Bronchial epithelial cell (primary cell): ENCODE data around the gene SIDT1. TPM values are rescaled to one million over a fixed set of nuclear protein-coding genes. Genes with fewer than 3 reads are reported as not detected.

ENCODE experiments used
- DNase-seq: peaks from one replicate; pipeline ENCODE4 v3.0.0-alpha.2; 2010; ENCODE audit warnings: low read depth
- FAIRE-seq: peaks from 2 replicates; lab custom pipeline; 2011; peaks lifted over from hg19 to GRCh38; lab: Jason Lieb, UNC
- H3K27me3 ChIP-seq: 2 replicates; pipeline ENCODE4 v1.5.1; 2011; ENCODE audit warnings: low read length; ENCODE audit not compliant: control insufficient read depth, insufficient read depth
- H3K36me3 ChIP-seq: 2 replicates; pipeline ENCODE4 v1.5.1; 2011; ENCODE audit warnings: low read length; ENCODE audit not compliant: control insufficient read depth, insufficient read depth
- H3K4me3 ChIP-seq: 2 replicates; pipeline ENCODE4 v1.5.1; 2011; ENCODE audit warnings: mild to moderate bottlenecking, low read depth, low read length, control low read depth
- total RNA-seq: library from RNA; depleted of rRNA; stranded (reverse); fragments of >200 nt; gene quantifications from 2 replicates; pipeline ENCODE4 v1.2.1, GENCODE V29; 2014
- TF ChIP-seq, protein P1 (sequence below): IDR thresholded peaks from 2 replicates; pipeline ENCODE4 v1.5.1; 2011; ENCODE audit warnings: mild to moderate bottlenecking, moderate library complexity, low read length, control low read depth, inconsistent platforms; ENCODE audit not compliant: insufficient read depth, severe bottlenecking

SIDT1 gene
- total RNA-seq, 1 donor from 2014 or later, result 0.53 TPM

DNA sequence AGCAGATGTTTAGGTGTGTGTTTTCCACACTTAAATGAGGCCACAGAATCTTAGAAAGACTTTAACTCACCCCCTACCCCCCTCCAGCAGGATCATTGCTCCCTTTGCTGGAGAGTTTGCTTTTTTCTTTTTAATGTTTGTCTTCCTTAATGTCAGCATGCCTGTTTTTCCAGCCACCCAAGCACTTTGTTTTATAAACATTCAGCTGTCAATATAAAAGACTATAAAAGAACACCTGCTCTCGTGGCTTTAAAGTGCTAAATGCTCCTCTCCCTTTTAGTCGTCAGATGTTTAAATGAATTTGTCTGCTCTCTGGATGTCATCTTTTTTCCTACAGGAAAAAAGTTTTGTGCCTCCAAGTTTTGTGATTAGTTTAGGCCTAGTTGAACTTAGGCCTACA is 61.7 kb downstream of the SIDT1 start:
- FAIRE-seq (no peak), DNase-seq (no peak)

DNA sequence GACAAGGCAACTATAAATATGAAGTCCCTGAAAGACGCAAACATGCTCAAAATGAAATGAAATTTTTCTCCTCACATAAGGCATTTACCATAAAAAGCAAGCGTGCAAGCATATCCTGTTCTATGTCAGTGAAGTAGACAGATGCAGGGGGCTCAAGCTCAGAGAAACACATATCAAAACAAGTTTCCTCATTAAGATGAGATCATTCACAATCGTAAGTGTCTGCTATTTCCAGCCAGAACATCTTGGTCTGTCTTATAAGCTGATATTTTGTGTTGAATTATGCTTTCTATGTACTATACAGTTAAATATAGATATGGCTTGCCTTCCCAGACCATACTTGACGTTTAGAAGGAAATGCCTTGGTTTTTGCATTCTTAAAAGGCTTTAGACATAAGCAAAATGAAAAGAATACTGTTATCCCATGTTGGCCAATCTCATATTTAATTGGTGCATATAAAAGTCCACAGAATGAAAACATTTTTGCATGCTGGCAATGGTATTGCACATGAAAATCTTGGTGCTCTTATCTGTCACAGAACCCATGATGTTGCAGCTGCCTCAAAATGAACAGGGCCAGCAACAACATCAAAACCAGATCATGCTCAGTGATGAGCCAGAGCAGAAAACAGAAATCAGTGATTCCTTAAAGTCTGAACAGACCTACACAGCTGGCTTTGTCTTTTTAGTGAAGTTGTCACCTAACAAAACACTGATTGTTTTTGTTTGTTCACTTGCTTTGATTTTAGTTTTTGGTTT is 65.4 kb downstream of the SIDT1 start:
- H3K27me3 ChIP-seq, result no peaks in the 10 kb centered on the region
- H3K4me3 ChIP-seq, result no peak overlapping the region
- no peaks in the 10 kb centered on the region for H3K36me3 ChIP-seq
- no peak for FAIRE-seq
- DNase-seq, result no peak
- TF ChIP-seq, protein P1, sequence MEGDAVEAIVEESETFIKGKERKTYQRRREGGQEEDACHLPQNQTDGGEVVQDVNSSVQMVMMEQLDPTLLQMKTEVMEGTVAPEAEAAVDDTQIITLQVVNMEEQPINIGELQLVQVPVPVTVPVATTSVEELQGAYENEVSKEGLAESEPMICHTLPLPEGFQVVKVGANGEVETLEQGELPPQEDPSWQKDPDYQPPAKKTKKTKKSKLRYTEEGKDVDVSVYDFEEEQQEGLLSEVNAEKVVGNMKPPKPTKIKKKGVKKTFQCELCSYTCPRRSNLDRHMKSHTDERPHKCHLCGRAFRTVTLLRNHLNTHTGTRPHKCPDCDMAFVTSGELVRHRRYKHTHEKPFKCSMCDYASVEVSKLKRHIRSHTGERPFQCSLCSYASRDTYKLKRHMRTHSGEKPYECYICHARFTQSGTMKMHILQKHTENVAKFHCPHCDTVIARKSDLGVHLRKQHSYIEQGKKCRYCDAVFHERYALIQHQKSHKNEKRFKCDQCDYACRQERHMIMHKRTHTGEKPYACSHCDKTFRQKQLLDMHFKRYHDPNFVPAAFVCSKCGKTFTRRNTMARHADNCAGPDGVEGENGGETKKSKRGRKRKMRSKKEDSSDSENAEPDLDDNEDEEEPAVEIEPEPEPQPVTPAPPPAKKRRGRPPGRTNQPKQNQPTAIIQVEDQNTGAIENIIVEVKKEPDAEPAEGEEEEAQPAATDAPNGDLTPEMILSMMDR, result no peak

More for the DNA sequence above, 61.7 kb downstream of the SIDT1 start:
- TF ChIP-seq, protein P1, result no peak
- H3K4me3 ChIP-seq, result no peak overlapping the region
- no peaks in the 10 kb centered on the region for H3K36me3 ChIP-seq
- no peaks in the 10 kb centered on the region for H3K27me3 ChIP-seq

DNA sequence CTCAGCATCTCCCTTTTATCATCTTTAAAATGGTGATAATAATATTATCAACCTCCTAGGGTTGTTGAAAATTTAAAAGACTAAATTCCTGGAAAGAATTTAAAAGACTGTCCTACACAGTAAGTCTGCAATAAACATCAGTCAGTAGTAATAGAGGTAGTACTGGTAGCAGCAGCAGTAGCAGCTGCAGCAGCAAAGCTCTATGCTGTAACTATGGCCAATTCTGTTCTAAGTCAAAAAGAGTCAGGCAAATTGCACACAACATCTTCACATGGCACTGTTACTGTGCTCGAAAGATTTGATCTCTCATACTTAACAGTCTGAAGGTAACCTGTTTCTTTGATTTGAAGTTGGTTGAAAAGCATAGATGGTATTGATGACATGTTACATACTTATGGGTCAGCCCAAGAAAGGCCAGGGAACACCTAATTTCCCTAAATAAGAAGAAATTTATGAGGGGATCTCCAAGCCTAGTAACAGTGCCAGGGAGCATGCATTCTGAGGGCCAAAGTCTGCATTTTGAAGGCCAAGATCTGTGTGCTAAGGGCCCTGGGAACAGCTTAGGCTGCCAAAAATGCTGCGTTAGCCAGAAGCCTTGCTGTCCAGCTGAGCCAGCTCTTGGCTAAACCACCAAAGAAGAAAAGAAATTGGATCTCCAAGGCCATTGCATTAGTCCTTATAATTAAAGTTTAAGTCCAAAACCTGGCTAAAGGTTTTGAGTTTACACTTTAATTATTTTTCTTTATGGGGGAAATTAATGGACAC is 68.2 kb downstream of the SIDT1 start:
- no peaks in the 10 kb centered on the region for H3K27me3 ChIP-seq
- H3K36me3 ChIP-seq, result no peaks in the 10 kb centered on the region
- DNase-seq (no peak), FAIRE-seq (no peak)
- H3K4me3 ChIP-seq, result no peak overlapping the region
- TF ChIP-seq, protein P1, result no peak

DNA sequence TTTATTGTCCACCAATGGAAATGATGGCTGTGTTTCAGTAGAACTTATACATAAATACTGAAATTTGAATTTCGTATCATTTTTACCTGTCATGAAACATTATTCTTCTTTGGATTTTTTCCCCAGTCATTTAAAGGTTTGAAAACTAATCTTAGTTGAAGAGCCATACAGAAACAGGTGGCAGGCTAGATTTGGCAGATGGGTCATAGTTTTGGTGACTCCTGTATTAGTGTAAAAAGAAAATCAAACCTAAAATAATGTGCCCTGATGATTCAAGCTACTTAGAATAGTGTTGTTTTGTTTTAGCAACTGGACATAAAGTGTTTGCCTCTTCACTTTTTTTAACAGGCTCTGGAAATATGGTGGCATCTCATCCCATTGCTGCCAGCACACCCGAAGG is 68.9 kb downstream of the SIDT1 start:
- no peaks in the 10 kb centered on the region for H3K36me3 ChIP-seq
- FAIRE-seq (no peak), DNase-seq (no peak)
- no peaks in the 10 kb centered on the region for H3K27me3 ChIP-seq
- TF ChIP-seq, protein P1, result no peak
- no peak overlapping the region for H3K4me3 ChIP-seq

DNA sequence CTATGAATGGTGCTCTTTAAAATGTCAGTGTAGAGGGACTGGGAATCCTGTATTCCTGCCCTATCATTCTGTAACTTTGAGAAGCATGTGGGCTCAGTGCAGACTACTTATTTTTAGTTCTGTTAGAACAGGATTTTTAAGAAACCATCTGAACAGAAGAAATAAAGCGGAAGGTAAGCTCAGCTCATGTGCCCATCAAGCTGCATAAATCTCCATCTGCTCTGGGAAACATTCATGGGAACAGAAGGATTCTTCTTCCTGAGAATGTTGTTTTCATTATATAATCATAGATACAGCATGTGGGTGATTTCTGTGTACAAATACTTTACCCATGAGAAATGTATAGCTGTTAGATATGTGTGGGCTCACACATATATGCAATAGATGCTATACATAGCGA is 69.9 kb downstream of the SIDT1 start:
- TF ChIP-seq, protein P1, result no peak
- FAIRE-seq (no peak), DNase-seq (no peak)
- H3K27me3 ChIP-seq, result no peaks in the 10 kb centered on the region
- no peaks in the 10 kb centered on the region for H3K36me3 ChIP-seq
- no peak overlapping the region for H3K4me3 ChIP-seq
